MM.1S (cell line): Measurements from ENCODE around the gene NGEF.

Experiments
- DNase-seq: peaks from one replicate; pipeline ENCODE4 v3.0.0-alpha.2; 2015
- H2AFZ ChIP-seq: fragments of 300-600 bp; sonication (generic); 2 replicates; pipeline ENCODE4 v1.6.0; 2016; ENCODE audit warnings: antibody characterized with exemption, low read length
- H3F3A ChIP-seq: fragments of 300-600 bp; sonication (generic); 2 replicates; pipeline ENCODE4 v1.6.1; 2016; ENCODE audit warnings: mild to moderate bottlenecking, antibody characterized with exemption, low read length, moderate library complexity, mixed read lengths; ENCODE audit not compliant: insufficient read depth
- H3K27ac ChIP-seq: fragments of 300-600 bp; sonication (generic); 2 replicates; pipeline ENCODE4 v1.5.1; 2016; ENCODE audit warnings: mild to moderate bottlenecking, low read length
- H3K27me3 ChIP-seq: fragments of 300-600 bp; sonication (generic); replicated peaks from 2 replicates; pipeline ENCODE4 v1.6.0; 2016; ENCODE audit warnings: low read length; ENCODE audit not compliant: insufficient read depth
- H3K36me3 ChIP-seq: fragments of 300-600 bp; sonication (generic); replicated peaks from 2 replicates; pipeline ENCODE4 v1.6.1; 2016; ENCODE audit warnings: mild to moderate bottlenecking, low read length, mixed read lengths; ENCODE audit not compliant: insufficient read depth
- H3K4me1 ChIP-seq: fragments of 300-600 bp; sonication (generic); 2 replicates; pipeline ENCODE4 v1.6.1; 2016; ENCODE audit warnings: low read length, mixed read lengths
- H3K4me2 ChIP-seq: fragments of 300-600 bp; sonication (generic); 2 replicates; pipeline ENCODE4 v1.6.0; 2016; ENCODE audit warnings: low read depth, low read length
- H3K4me3 ChIP-seq: fragments of 300-600 bp; sonication (generic); 2 replicates; pipeline ENCODE4 v1.5.1; 2016; ENCODE audit warnings: low read length, mixed read lengths
- H3K79me2 ChIP-seq: fragments of 300-600 bp; sonication (generic); 2 replicates; pipeline ENCODE4 v1.6.1; 2016; ENCODE audit warnings: mixed run types, low read length, mixed read lengths
- H3K9ac ChIP-seq: fragments of 300-600 bp; sonication (generic); 2 replicates; pipeline ENCODE4 v1.6.1; 2016; ENCODE audit warnings: low read length, mixed read lengths
- H3K9me2 ChIP-seq: fragments of 300-600 bp; sonication (generic); replicated peaks from 2 replicates; pipeline ENCODE4 v1.6.1; 2016; ENCODE audit warnings: mild to moderate bottlenecking, low read length, mixed read lengths; ENCODE audit not compliant: insufficient read depth
- H3K9me3 ChIP-seq: fragments of 300-600 bp; sonication (generic); replicated peaks from 2 replicates; pipeline ENCODE4 v1.6.1; 2016; ENCODE audit warnings: mild to moderate bottlenecking, low read length, mixed read lengths; ENCODE audit not compliant: insufficient read depth
- H4K20me1 ChIP-seq: fragments of 300-600 bp; sonication (generic); 2 replicates; pipeline ENCODE4 v1.6.1; 2016; ENCODE audit warnings: mild to moderate bottlenecking, low read length, moderate library complexity, mixed read lengths; ENCODE audit not compliant: insufficient read depth
- CTCF ChIP-seq: fragments of 300-600 bp; sonication (generic); IDR thresholded peaks from 2 replicates; pipeline ENCODE4 v1.5.1; 2016; ENCODE audit warnings: antibody characterized with exemption, low read length, mixed read lengths
- EZH2 ChIP-seq: fragments of 300-600 bp; sonication (generic); optimal IDR thresholded peaks from 2 replicates; pipeline ENCODE3; 2017; ENCODE audit warnings: low read depth, mild to moderate bottlenecking, antibody characterized with exemption, low read length, mixed read lengths
- EZH2phosphoT487 ChIP-seq: fragments of 300-600 bp; sonication (generic); IDR thresholded peaks from 2 replicates; pipeline ENCODE4 v1.6.1; 2018; ENCODE audit warnings: antibody characterized with exemption, low read length

NGEF gene

GRCh38 chr2:233005096-233005495 lies 8.0 kb downstream of the NGEF start:
- Histone ChIP-seq H3K36me3 (no peaks in the 10 kb centered on the region), H4K20me1 (no peaks in the 10 kb centered on the region), H3K4me1 (no peaks in the 10 kb centered on the region), H2AFZ (no peak overlapping the region), H3F3A (no peaks in the 10 kb centered on the region), H3K9me3 (no peaks in the 10 kb centered on the region), H3K79me2 (no peaks in the 10 kb centered on the region), H3K27ac (no peak overlapping the region), H3K9ac (no peak overlapping the region), H3K4me2 (no peak overlapping the region), H3K4me3 (no peak overlapping the region), H3K9me2 (no peaks in the 10 kb centered on the region), H3K27me3 (no peaks in the 10 kb centered on the region)
- DNase-seq = no peak
- TF ChIP-seq EZH2 (no peak), EZH2phosphoT487 (no peak), CTCF (no peak)

GRCh38 chr2:233003658-233004555 lies 9.1 kb downstream of the NGEF start:
- Histone ChIP-seq H3K4me3 (no peak overlapping the region), H3K36me3 (no peaks in the 10 kb centered on the region)
- no peak for TF ChIP-seq EZH2phosphoT487
- no peak for TF ChIP-seq EZH2
- no peak for TF ChIP-seq CTCF

GRCh38 chr2:233002829-233003657 lies 10.0 kb downstream of the NGEF start:
- no peaks in the 10 kb centered on the region for H3F3A ChIP-seq
- TF ChIP-seq EZH2 = no peak
- no peak for TF ChIP-seq EZH2phosphoT487
- TF ChIP-seq CTCF = no peak
- H3K79me2 ChIP-seq = no peaks in the 10 kb centered on the region
- no peak overlapping the region for H3K4me2 ChIP-seq
- DNase-seq = no peak
- H4K20me1 ChIP-seq = no peaks in the 10 kb centered on the region
- no peak overlapping the region for H2AFZ ChIP-seq
- H3K36me3 ChIP-seq = no peaks in the 10 kb centered on the region
- no peaks in the 10 kb centered on the region for H3K27me3 ChIP-seq
- H3K4me1 ChIP-seq = no peaks in the 10 kb centered on the region
- H3K4me3 ChIP-seq = no peak overlapping the region
- H3K9me3 ChIP-seq = no peaks in the 10 kb centered on the region
- no peaks in the 10 kb centered on the region for H3K9me2 ChIP-seq
- no peak overlapping the region for H3K9ac ChIP-seq
- H3K27ac ChIP-seq = no peak overlapping the region

More at GRCh38 chr2:233003658-233004555, 9.1 kb downstream of the NGEF start:
- no peaks in the 10 kb centered on the region for H3F3A ChIP-seq
- H3K4me2 ChIP-seq = no peak overlapping the region
- H3K27ac ChIP-seq = no peak overlapping the region
- H3K9me2 ChIP-seq = no peaks in the 10 kb centered on the region
- H3K79me2 ChIP-seq = no peaks in the 10 kb centered on the region
- no peaks in the 10 kb centered on the region for H4K20me1 ChIP-seq
- no peaks in the 10 kb centered on the region for H3K27me3 ChIP-seq
- no peaks in the 10 kb centered on the region for H3K4me1 ChIP-seq
- no peak for DNase-seq
- no peak overlapping the region for H3K9ac ChIP-seq
- H3K9me3 ChIP-seq = no peaks in the 10 kb centered on the region
- H2AFZ ChIP-seq = no peak overlapping the region
